KMS-11 (cell line): ENCODE measurements around the gene PGAM2.
"Not testable (repeated sequence)": the region's sequence is repeated elsewhere in the genome, so short reads cannot be mapped to it uniquely, and the experiment has no call there.

Source experiments
- H2AFZ ChIP-seq: fragments of 200-600 bp; sonication (generic); 2 replicates; pipeline ENCODE4 v1.6.1; 2016; ENCODE audit warnings: antibody characterized with exemption, mixed run types, low read depth
- H3K27ac ChIP-seq: fragments of 200-600 bp; sonication (generic); 2 replicates; pipeline ENCODE4 v1.6.1; 2016; ENCODE audit warnings: mild to moderate bottlenecking, mixed run types
- H3K27me3 ChIP-seq: fragments of 200-600 bp; sonication (generic); 2 replicates; pipeline ENCODE4 v1.6.1; 2017; ENCODE audit warnings: mild to moderate bottlenecking, low read depth, mixed run types, moderate library complexity; ENCODE audit not compliant: insufficient read depth
- H3K36me3 ChIP-seq: fragments of 200-600 bp; sonication (generic); 2 replicates; pipeline ENCODE4 v1.6.1; 2017; ENCODE audit warnings: mild to moderate bottlenecking, mixed run types; ENCODE audit not compliant: insufficient read depth
- H3K4me1 ChIP-seq: fragments of 200-600 bp; sonication (generic); 2 replicates; pipeline ENCODE4 v1.6.1; 2016; ENCODE audit warnings: mild to moderate bottlenecking, low read depth, mixed run types; ENCODE audit not compliant: poor library complexity, severe bottlenecking
- H3K4me2 ChIP-seq: fragments of 200-600 bp; sonication (generic); 2 replicates; pipeline ENCODE4 v1.7.0; 2016; ENCODE audit warnings: mild to moderate bottlenecking, mixed run types
- H3K4me3 ChIP-seq: fragments of 200-600 bp; sonication (generic); IDR thresholded peaks from 2 replicates; pipeline ENCODE4 v1.6.1; 2017; ENCODE audit warnings: low read depth, low read length, mixed read lengths; ENCODE audit not compliant: insufficient read depth
- H3K79me2 ChIP-seq: fragments of 200-600 bp; sonication (generic); 2 replicates; pipeline ENCODE4 v1.6.1; 2016; ENCODE audit warnings: low read depth, mixed run types; ENCODE audit not compliant: insufficient read depth
- H3K9ac ChIP-seq: fragments of 200-600 bp; sonication (generic); 2 replicates; pipeline ENCODE4 v1.6.1; 2016; ENCODE audit warnings: mild to moderate bottlenecking, mixed run types
- H4K20me1 ChIP-seq: fragments of 200-600 bp; sonication (generic); 2 replicates; pipeline ENCODE4 v1.6.1; 2016; ENCODE audit warnings: mild to moderate bottlenecking, mixed run types; ENCODE audit not compliant: insufficient read depth
- TF ChIP-seq, protein P1 (sequence below): fragments of 200-600 bp; sonication (generic); conservative IDR thresholded peaks from 2 replicates; pipeline ENCODE4 v1.6.1; 2017; ENCODE audit warnings: low read depth, mild to moderate bottlenecking, antibody characterized with exemption, low read length, moderate library complexity, mixed read lengths

Gene PGAM2

DNA sequence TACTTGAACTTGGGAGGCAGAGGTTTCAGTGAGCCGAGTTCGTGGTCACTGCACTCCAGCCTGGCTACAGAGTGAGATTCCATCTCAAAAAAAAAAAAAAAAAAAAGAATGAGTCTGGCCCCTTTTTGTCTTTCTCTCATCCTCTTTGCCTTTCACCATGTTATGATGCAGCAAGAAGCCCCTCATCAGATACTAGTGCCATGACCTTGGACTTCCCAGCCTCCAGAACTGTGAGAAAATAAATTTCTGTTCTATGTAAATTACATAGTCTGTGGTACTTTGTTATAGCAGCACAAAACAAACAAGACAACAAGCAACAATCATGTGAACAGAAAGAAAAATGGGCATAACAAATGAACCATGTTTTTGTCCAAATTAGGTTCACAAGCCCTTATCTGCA lies 23.1 kb downstream of the PGAM2 start:
- H3K27ac ChIP-seq, result no peak overlapping the region
- H3K9ac ChIP-seq, result no peak overlapping the region
- H4K20me1 ChIP-seq, result no peaks in the 10 kb centered on the region
- no peak overlapping the region for H2AFZ ChIP-seq
- no peaks in the 10 kb centered on the region for H3K36me3 ChIP-seq
- peaks cover 28% of the 10 kb centered on the region for H3K4me1 ChIP-seq
- peaks cover 26% of the 10 kb centered on the region for H3K79me2 ChIP-seq
- H3K27me3 ChIP-seq, result no peaks in the 10 kb centered on the region
- TF ChIP-seq, protein P1, sequence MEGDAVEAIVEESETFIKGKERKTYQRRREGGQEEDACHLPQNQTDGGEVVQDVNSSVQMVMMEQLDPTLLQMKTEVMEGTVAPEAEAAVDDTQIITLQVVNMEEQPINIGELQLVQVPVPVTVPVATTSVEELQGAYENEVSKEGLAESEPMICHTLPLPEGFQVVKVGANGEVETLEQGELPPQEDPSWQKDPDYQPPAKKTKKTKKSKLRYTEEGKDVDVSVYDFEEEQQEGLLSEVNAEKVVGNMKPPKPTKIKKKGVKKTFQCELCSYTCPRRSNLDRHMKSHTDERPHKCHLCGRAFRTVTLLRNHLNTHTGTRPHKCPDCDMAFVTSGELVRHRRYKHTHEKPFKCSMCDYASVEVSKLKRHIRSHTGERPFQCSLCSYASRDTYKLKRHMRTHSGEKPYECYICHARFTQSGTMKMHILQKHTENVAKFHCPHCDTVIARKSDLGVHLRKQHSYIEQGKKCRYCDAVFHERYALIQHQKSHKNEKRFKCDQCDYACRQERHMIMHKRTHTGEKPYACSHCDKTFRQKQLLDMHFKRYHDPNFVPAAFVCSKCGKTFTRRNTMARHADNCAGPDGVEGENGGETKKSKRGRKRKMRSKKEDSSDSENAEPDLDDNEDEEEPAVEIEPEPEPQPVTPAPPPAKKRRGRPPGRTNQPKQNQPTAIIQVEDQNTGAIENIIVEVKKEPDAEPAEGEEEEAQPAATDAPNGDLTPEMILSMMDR, result no peak
- H3K4me2 ChIP-seq, result no peak overlapping the region
- H3K4me3 ChIP-seq, result no peak overlapping the region

DNA sequence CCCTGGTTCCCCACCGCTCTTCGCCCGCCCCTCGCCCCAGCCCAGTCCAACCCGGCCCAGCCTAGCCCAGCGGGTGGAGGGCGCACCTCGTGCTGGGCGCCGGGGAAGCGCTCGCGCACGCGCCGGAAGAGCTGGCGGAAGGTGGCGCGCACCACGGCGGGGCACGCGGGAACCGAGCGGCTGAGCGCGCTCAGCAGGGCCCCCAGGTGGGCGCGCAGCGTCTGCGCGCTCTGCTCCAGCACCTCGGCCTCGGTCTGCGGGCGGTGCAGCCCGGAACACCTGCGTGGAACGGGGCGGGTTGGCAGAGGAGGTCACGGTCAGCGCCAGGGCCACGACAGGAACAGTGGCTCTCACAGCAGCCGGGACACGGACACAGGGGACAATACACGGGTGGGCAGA lies 24.9 kb downstream of the PGAM2 start:
- not testable (repeated sequence) for H3K79me2 ChIP-seq, H3K36me3 ChIP-seq, H3K4me3 ChIP-seq, H3K27me3 ChIP-seq, H4K20me1 ChIP-seq
- peaks cover 10% of the 10 kb centered on the region for H3K4me1 ChIP-seq
- H2AFZ ChIP-seq, result peak overlapping the region; percentile 64
- peak overlapping the region; percentile 59; the same call in 1 of the 2 replicates for H3K9ac ChIP-seq
- peak overlapping the region; percentile 73 for H3K4me2 ChIP-seq
- TF ChIP-seq, protein P1, result 0 out of 2 replicates have a peak, but pooled peaks have one; percentile 15
- peak overlapping the region; percentile 58 for H3K27ac ChIP-seq

DNA sequence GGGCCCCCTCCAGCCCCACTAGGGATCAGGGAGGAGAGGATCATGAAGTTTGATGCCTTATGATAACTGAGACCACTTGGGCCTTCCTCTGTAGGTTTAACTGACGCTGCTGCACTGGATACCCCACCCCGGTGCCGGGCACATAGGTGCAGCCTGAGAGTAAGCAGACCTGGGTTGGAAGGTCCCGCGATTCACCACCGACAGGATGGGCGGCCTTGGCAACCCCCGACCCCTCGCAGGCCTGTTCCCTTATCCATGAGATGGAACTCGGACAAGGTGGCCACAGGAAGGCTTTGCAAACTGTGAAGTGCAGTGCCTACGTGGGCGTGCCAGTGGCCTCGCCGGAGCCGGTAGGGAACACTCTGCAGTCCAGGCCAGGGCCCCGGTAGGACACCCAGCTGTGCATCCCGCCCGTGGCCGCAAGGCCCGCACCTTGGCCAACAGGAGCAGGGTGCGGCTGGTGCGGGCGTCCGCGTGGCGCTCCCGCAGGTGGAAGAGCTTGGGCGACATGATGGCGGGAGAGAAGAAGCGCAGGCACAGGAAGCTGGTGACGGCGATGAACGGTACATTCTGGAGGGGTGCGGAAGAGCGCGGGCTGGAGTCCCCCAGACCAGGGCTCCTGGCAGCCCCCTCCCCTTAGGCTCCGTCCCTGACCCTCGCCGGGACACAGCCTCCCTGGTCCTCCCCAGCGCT lies 25.4 kb downstream of the PGAM2 start:
- H3K27me3 ChIP-seq, H3K4me3 ChIP-seq, H2AFZ ChIP-seq, H4K20me1 ChIP-seq, H3K79me2 ChIP-seq, H3K4me1 ChIP-seq, H3K36me3 ChIP-seq: not testable (repeated sequence)
- H3K4me2 ChIP-seq, result peak overlapping the region; percentile 36; the same call in 1 of the 2 replicates
- peak overlapping the region; percentile 59; the same call in 1 of the 2 replicates for H3K9ac ChIP-seq
- peak overlapping the region; percentile 58 for H3K27ac ChIP-seq

GRCh38 chr7:44038961-44039558 lies 26.3 kb downstream of the PGAM2 start:
- H3K79me2 ChIP-seq, H3K27me3 ChIP-seq, H2AFZ ChIP-seq, H3K27ac ChIP-seq, H3K9ac ChIP-seq, H3K4me1 ChIP-seq, H3K36me3 ChIP-seq, H4K20me1 ChIP-seq, H3K4me3 ChIP-seq: not testable (repeated sequence)
- H3K4me2 ChIP-seq, result peak overlapping the region; percentile 41; the same call in 1 of the 2 replicates

GRCh38 chr7:44038553-44038952 lies 26.8 kb downstream of the PGAM2 start:
- not testable (repeated sequence) for H3K9ac ChIP-seq, H2AFZ ChIP-seq, H3K4me3 ChIP-seq, H4K20me1 ChIP-seq, H3K36me3 ChIP-seq, H3K4me2 ChIP-seq, H3K79me2 ChIP-seq, H3K27me3 ChIP-seq, H3K4me1 ChIP-seq, H3K27ac ChIP-seq

- H2AFZ ChIP-seq, H4K20me1 ChIP-seq, H3K4me1 ChIP-seq, H3K27me3 ChIP-seq, H3K9ac ChIP-seq, H3K4me3 ChIP-seq, H3K79me2 ChIP-seq, H3K36me3 ChIP-seq, H3K4me2 ChIP-seq, H3K27ac ChIP-seq: not testable (repeated sequence)
Observed at GRCh38 chr7:44037951-44038350, 27.4 kb downstream of the PGAM2 start.

DNA sequence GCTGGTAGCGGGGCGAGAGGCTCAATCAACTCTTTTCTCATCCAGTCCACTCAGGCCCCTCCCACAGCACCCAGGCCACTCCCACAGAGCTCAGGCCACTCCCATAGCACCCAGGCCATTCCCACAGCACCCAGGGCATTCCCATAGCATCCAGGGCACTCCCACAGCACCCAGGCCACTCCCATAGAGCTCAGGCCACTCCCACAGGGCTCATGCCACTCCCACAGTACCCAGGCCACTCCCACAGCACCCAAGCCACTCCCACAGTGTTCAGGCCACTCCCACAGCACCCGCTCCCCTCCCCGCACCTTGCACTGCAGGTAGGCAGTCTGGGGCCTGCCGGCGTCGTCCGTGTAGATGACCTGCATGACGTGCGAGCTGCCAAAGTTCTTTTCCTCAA lies 29.0 kb downstream of the PGAM2 start:
- not testable (repeated sequence) for H4K20me1 ChIP-seq, H3K9ac ChIP-seq, H3K79me2 ChIP-seq, H3K4me2 ChIP-seq, H3K4me3 ChIP-seq, H3K27ac ChIP-seq, H3K4me1 ChIP-seq, H2AFZ ChIP-seq, H3K36me3 ChIP-seq, H3K27me3 ChIP-seq

GRCh38 chr7:44033971-44034844 lies 31.2 kb downstream of the PGAM2 start:
- not testable (repeated sequence) for H3K4me1 ChIP-seq, H4K20me1 ChIP-seq, H3K4me3 ChIP-seq, H3K79me2 ChIP-seq, H2AFZ ChIP-seq, H3K27me3 ChIP-seq, H3K9ac ChIP-seq, H3K4me2 ChIP-seq, H3K27ac ChIP-seq, H3K36me3 ChIP-seq
